ENCODE results near the gene NOTUM.

NOTUM gene

GRCh38 chr17:81992306-81993102 lies 31.5 kb upstream of the NOTUM start:
- no peak for DNase-seq (ENCODE audit: extremely low spot score)
- CTCF ChIA-PET, result interaction anchor here (1.3 kb wide), 1 partner anchor 116 kb away, joined by 3 read pairs; no protein-coding TSS in a partner anchor
- POLR2A ChIA-PET, result no interaction called here
- TF ChIP-seq, protein P1, sequence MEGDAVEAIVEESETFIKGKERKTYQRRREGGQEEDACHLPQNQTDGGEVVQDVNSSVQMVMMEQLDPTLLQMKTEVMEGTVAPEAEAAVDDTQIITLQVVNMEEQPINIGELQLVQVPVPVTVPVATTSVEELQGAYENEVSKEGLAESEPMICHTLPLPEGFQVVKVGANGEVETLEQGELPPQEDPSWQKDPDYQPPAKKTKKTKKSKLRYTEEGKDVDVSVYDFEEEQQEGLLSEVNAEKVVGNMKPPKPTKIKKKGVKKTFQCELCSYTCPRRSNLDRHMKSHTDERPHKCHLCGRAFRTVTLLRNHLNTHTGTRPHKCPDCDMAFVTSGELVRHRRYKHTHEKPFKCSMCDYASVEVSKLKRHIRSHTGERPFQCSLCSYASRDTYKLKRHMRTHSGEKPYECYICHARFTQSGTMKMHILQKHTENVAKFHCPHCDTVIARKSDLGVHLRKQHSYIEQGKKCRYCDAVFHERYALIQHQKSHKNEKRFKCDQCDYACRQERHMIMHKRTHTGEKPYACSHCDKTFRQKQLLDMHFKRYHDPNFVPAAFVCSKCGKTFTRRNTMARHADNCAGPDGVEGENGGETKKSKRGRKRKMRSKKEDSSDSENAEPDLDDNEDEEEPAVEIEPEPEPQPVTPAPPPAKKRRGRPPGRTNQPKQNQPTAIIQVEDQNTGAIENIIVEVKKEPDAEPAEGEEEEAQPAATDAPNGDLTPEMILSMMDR (IDR thresholded peaks at IDR 0.05; ENCODE audit: control extremely low read depth, extremely low read depth, low read depth, missing control alignments), result no peak

DNA sequence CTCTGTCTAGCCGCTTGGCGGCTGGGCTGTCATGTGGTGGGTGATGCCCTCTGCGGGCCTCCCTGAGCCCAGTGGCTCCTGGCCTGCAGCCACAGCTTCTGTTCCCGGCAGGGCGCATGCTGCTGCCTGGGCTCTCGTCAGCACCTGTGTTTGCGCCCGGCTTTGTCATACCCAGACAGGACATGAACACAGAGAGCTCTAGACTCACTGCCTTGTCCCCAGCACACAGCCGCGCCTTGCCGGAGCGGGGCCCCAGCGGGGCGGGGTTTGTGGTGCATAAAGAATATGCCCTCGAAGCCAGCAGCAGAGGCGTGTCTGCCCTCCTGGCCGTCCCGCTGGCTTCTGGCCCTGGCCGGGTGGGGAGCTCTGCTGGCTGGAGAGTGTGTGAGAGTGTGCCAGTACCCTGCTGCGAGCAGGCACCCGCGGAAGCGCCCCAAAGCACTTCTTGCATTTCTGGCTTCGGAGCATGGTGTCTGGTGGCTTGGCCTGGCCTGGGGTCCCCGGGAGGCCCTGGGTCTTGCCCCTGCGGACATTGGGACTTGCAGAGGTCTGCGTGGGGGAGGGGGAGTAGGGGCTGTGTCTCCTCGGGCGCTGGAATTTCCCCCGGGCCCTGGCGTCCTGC lies 30.8 kb upstream of the NOTUM start:
- ChIA-PET POLR2A (interaction anchor here (0.5 kb wide), 1 partner anchor 11 kb away, joined by 3 read pairs; no protein-coding TSS in a partner anchor), CTCF (interaction anchor here (1.3 kb wide), 1 partner anchor 116 kb away, joined by 3 read pairs; no protein-coding TSS in a partner anchor)
- TF ChIP-seq, protein P1 (IDR thresholded peaks at IDR 0.05; ENCODE audit: control extremely low read depth, extremely low read depth, low read depth, missing control alignments), result no peak
- DNase-seq (ENCODE audit: extremely low spot score), result no peak

DNA sequence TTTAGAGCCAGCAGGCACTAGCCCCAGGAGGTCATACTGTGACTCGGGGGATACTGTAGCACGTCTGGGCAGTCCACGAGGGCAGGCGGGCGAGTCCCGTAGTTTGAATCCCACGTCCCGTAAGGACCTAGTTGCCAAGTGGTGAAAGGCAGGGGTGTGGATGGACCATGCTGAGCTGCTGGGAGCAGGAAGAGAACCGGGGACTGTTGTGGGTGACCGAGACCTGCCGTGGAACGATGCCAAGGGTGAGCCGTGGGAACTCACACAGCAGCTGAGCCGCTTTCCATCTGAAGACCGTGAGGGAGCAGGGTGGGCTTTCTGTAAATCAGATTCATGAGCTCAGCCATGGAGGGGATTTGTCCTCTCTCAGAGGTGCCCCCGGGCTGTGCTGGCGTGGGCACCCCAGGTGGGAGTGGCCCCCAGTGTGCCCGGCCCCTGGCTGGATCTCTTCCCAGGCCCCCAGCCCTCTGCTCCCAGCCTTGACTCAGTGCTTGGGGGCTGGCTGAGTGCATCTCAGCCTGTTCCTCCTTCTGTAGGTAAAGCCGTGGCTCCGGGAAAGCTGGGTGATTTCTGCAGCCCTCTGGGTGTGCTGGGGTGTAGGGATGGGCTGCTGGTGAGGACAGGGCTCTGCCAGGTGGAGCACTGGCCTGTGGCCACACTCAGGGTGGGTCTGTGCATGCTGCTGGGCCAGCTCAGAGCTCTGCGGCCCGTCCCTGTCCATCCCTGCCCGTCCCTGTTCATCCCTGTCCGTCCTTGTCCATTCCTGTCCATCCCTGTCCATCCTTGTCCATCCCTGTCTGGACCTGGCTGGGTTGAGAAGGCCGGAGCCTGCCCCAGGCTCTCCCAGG lies 30.1 kb upstream of the NOTUM start:
- POLR2A ChIA-PET, result interaction anchor here (0.5 kb wide), 1 partner anchor 12 kb away, joined by 3 read pairs; no protein-coding TSS in a partner anchor
- CTCF ChIA-PET, result no interaction called here
- TF ChIP-seq, protein P1 (IDR thresholded peaks at IDR 0.05; ENCODE audit: control extremely low read depth, extremely low read depth, low read depth, missing control alignments), result no peak
- DNase-seq (ENCODE audit: extremely low spot score), result no peak

DNA sequence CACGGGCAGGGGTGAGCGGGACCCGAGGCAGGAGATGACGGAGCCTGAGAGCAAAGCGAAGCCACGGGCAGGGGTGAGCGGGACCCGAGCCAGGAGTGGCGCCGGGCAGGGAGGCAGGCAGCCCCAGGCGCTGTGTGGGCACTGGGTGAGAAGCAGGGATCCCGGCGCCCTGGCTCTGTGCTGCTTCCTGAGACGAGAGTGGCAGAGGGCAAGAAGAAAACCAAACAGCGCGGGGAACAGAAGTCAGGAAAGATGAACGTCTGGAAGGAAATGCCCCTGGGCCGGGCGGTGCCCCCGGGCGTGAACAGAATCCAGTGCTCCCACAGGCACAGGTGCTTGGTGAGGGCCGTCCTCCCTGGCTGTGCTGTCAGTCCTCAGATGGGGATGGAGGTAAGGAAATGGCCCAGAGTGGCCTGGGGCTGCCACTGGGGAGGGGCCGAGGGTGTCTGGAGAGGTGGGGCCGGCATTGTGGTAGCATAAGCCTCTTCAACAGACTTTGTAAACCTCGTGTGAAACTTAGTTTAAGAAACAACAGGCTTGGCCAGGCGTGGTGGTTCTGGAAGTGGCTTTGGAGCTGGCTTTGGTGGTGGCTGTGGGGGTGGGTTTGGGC lies 26.3 kb upstream of the NOTUM start:
- ChIA-PET POLR2A (no interaction called here), CTCF (no interaction called here)
- TF ChIP-seq, protein P1 (IDR thresholded peaks at IDR 0.05; ENCODE audit: control extremely low read depth, extremely low read depth, low read depth, missing control alignments), result no peak

DNA sequence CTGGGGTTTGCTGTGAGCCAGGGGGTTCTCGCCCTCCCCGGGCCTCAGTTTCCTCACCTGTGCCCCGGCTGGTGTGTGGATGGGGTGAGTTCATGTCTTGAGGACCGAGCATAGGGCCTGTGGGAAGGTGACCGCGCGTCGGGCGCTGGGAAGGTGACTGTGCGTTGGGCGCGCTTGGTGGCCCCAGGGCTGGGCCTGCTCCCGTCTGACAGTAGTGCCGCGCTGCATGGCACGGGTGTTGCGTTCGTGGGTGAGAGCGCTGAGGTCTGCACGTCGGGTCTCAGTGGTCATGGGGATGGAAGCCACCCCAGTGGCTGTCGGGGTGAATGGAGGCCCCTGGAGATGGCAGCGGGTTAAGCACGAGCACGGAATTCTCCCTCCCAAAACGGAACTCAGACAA lies 25.6 kb upstream of the NOTUM start:
- DNase-seq (ENCODE audit: extremely low spot score), result no peak
- TF ChIP-seq, protein P1 (IDR thresholded peaks at IDR 0.05; ENCODE audit: control extremely low read depth, extremely low read depth, low read depth, missing control alignments), result no peak
- POLR2A ChIA-PET, result no interaction called here
- CTCF ChIA-PET, result no interaction called here

More for the DNA sequence above, 26.3 kb upstream of the NOTUM start:
- no peak for DNase-seq (ENCODE audit: extremely low spot score)

Data from GM10248 (cell line).